ENCODE data around the gene PKP1. TPM values are rescaled to one million over a fixed set of nuclear protein-coding genes. Genes with fewer than 3 reads are reported as not detected.

PKP1 gene
- total RNA-seq, 1 donor from 2014 or later: 409 TPM

GRCh38 chr1:201304126-201304525, 20.8 kb downstream of the PKP1 start:
- no peak for DNase-seq (ENCODE audit: extremely low spot score in 2 of 2)

GRCh38 chr1:201305815-201306214, 22.5 kb downstream of the PKP1 start:
- Histone ChIP-seq H3K27ac (peak overlapping the region; percentile 93), H3K4me1 (peaks cover 73% of the 10 kb centered on the region), H3K36me3 (no peaks in the 10 kb centered on the region), H3K9me3 (no peaks in the 10 kb centered on the region), H3K4me3 (no peak overlapping the region), H3K27me3 (no peaks in the 10 kb centered on the region)
- no peak for DNase-seq (ENCODE audit: extremely low spot score in 2 of 2)
- TF ChIP-seq CTCF (IDR thresholded peaks at IDR 0.05) (no peak), POLR2AphosphoS5 (IDR thresholded peaks at IDR 0.05; ENCODE audit: insufficient read depth in 1 of 2, low read depth in 1 of 2) (no peak), POLR2A (IDR thresholded peaks at IDR 0.05) (no peak)
- intact Hi-C loops (cut with DNase I): no loop called here

More at GRCh38 chr1:201304126-201304525, 20.8 kb downstream of the PKP1 start:
- Histone ChIP-seq H3K36me3 (no peaks in the 10 kb centered on the region), H3K4me3 (no peak overlapping the region), H3K27ac (peak overlapping the region; percentile 79), H3K27me3 (no peaks in the 10 kb centered on the region), H3K4me1 (peaks cover 69% of the 10 kb centered on the region), H3K9me3 (no peaks in the 10 kb centered on the region)
- no peak for TF ChIP-seq CTCF (IDR thresholded peaks at IDR 0.05)
- intact Hi-C loops (cut with DNase I): no loop called here

- H3K9me3 ChIP-seq: no peaks in the 10 kb centered on the region
- DNase-seq (ENCODE audit: extremely low spot score in 2 of 2): no peak
- H3K27ac ChIP-seq: peak overlapping the region; percentile 93
- peaks cover 75% of the 10 kb centered on the region for H3K4me1 ChIP-seq
- TF ChIP-seq POLR2AphosphoS5 (IDR thresholded peaks at IDR 0.05; ENCODE audit: insufficient read depth in 1 of 2, low read depth in 1 of 2) (no peak), POLR2A (IDR thresholded peaks at IDR 0.05) (no peak), CTCF (IDR thresholded peaks at IDR 0.05) (no peak)
- H3K36me3 ChIP-seq: no peaks in the 10 kb centered on the region
- no peaks in the 10 kb centered on the region for H3K27me3 ChIP-seq
- intact Hi-C loops (cut with DNase I): no loop called here
- H3K4me3 ChIP-seq: no peak overlapping the region
Measured at GRCh38 chr1:201307231-201307630, 23.9 kb downstream of the PKP1 start.

- H3K9me3 ChIP-seq: no peaks in the 10 kb centered on the region
- DNase-seq (ENCODE audit: extremely low spot score in 2 of 2): no peak
- H3K27ac ChIP-seq: peak overlapping the region; percentile 93
- no peaks in the 10 kb centered on the region for H3K27me3 ChIP-seq
- H3K4me3 ChIP-seq: no peak overlapping the region
- no peaks in the 10 kb centered on the region for H3K36me3 ChIP-seq
- H3K4me1 ChIP-seq: peaks cover 74% of the 10 kb centered on the region
- intact Hi-C loops (cut with DNase I): no loop called here
- TF ChIP-seq POLR2AphosphoS5 (IDR thresholded peaks at IDR 0.05; ENCODE audit: insufficient read depth in 1 of 2, low read depth in 1 of 2) (no peak), POLR2A (IDR thresholded peaks at IDR 0.05) (no peak), CTCF (IDR thresholded peaks at IDR 0.05) (no peak)
Measured at GRCh38 chr1:201307760-201308499, 24.6 kb downstream of the PKP1 start.

- H3K4me3 ChIP-seq: no peak overlapping the region
- TF ChIP-seq POLR2AphosphoS5 (IDR thresholded peaks at IDR 0.05; ENCODE audit: insufficient read depth in 1 of 2, low read depth in 1 of 2) (peak; percentile 60 to 91), POLR2A (IDR thresholded peaks at IDR 0.05) (no peak), CTCF (IDR thresholded peaks at IDR 0.05) (no peak)
- peaks cover 74% of the 10 kb centered on the region for H3K4me1 ChIP-seq
- intact Hi-C loops (cut with DNase I): no loop called here
- no peaks in the 10 kb centered on the region for H3K27me3 ChIP-seq
- no peaks in the 10 kb centered on the region for H3K9me3 ChIP-seq
- DNase-seq (ENCODE audit: extremely low spot score in 2 of 2): no peak
- peak overlapping the region; percentile 93 for H3K27ac ChIP-seq
- peaks cover 0 to 12% of the 10 kb centered on the region in 2 donors for H3K36me3 ChIP-seq
Measured at GRCh38 chr1:201309416-201309815, 26.1 kb downstream of the PKP1 start.
